Neural progenitor cell (in vitro differentiated cells): ENCODE measurements around the gene UBXN2A.

Source experiments
- EZH2 ChIP-seq: fragments of 200-600 bp; sonication (generic); IDR thresholded peaks from 2 replicates; pipeline ENCODE4 v1.6.1; 2017; ENCODE audit warnings: antibody characterized with exemption, mild to moderate bottlenecking, moderate library complexity
- EZH2phosphoT487 ChIP-seq: fragments of 200-600 bp; sonication (generic); IDR thresholded peaks from 2 replicates; pipeline ENCODE4 v1.6.1; 2017; ENCODE audit warnings: antibody characterized with exemption
- TF ChIP-seq, protein P1 (sequence below): fragments of 200-600 bp; sonication (generic); IDR thresholded peaks from 2 replicates; pipeline ENCODE4 v1.5.1; 2017; ENCODE audit warnings: antibody characterized with exemption, mild to moderate bottlenecking

GRCh38 chr2:23994567-23994966, 54.3 kb downstream of the UBXN2A start:
- TF ChIP-seq EZH2 = no peak
- TF ChIP-seq, protein P1, sequence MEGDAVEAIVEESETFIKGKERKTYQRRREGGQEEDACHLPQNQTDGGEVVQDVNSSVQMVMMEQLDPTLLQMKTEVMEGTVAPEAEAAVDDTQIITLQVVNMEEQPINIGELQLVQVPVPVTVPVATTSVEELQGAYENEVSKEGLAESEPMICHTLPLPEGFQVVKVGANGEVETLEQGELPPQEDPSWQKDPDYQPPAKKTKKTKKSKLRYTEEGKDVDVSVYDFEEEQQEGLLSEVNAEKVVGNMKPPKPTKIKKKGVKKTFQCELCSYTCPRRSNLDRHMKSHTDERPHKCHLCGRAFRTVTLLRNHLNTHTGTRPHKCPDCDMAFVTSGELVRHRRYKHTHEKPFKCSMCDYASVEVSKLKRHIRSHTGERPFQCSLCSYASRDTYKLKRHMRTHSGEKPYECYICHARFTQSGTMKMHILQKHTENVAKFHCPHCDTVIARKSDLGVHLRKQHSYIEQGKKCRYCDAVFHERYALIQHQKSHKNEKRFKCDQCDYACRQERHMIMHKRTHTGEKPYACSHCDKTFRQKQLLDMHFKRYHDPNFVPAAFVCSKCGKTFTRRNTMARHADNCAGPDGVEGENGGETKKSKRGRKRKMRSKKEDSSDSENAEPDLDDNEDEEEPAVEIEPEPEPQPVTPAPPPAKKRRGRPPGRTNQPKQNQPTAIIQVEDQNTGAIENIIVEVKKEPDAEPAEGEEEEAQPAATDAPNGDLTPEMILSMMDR = no peak
- TF ChIP-seq EZH2phosphoT487 = no peak
